ENCODE results near the gene UBE2I. TPM values are rescaled to one million over a fixed set of nuclear protein-coding genes. Genes with fewer than 3 reads are reported as not detected.

The UBE2I gene
- polyA plus RNA-seq, 2 of the 4 experiments (the other 2 are of a cell fraction): 170 to 208 TPM

DNA sequence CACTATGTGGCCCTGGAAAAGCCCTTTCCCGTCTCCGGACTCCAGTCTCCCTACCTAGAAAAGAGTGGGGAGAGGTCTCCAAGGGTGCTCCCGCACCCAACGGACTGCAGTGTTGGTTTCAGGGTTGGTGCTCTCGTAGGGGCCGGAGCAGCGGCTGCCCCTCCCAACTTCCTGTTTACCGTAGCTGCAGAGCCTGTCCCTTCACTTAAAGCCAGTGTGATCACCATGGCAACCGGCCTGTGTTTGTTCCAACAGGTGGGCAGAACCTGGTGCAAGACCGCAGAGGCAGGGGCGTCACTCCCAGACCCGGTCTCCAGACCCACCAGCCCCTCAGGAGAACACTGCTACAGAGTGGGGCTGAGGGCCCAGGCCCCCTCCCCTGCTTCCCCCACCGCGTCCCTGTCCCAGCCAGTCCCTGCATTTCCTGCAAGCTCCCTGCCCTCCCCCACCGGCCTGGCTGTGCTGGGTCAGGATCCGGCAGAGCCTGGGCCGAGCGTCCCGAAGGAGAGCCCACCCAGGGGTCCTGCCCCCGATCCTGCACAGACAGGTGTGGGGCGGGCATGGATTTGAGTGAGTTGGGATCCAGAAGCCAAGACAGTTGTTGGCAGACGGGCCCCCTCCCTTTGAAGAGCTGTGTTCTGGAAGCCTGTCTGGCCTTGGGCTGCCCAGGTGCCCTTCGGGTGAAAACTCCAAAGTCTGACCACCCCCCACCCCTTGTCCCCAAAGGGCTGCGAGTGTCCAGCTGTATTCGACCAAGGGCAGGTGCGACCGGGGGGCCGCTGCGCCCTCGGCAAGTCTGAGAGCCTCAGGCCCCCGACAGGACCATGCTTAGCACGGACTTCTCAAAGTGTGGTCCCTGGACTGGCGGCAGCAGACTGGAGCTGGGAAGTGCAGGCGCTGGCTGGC lies 22.5 kb downstream of the UBE2I start:
- Histone ChIP-seq H3K4me1 (peaks cover 29% of the 10 kb centered on the region), H3K27ac (peak overlapping the region; percentile 47 to 74; a peak in 5 of 6 replicates), H3K4me2 (peak overlapping the region; percentile 72), H3K4me3 (no peak overlapping the region), H3K9me3 (no peaks in the 10 kb centered on the region)
- WGBS (ENCODE audit: missing lambda C conversion rate): 32% methylated on average over 22 of the region's 34 CpGs
- ATAC-seq (peak; percentile 30 to 60), DNase-seq (ENCODE audit: low read depth in 1 of 2, low spot score in 1 of 2) (peak; percentile 82 to 94), FAIRE-seq (no peak)
- ChIA-PET POLR2A (interaction anchor here (1.3 kb wide), 1 partner anchor 23 kb away, joined by 7 read pairs; the partner anchor contains the start of gene UBE2I), CTCF (interaction anchor here (0.9 to 3.8 kb wide), 7 partner anchors 8 to 39 kb away, joined by 3 to 16 read pairs (median 4); no protein-coding TSS in a partner anchor)
- no peak for TF ChIP-seq ZC3H11A (IDR thresholded peaks at IDR 0.05)
- TF ChIP-seq HEYL (CRISPR knock-in tag; IDR thresholded peaks at IDR 0.05): no peak
- TF ChIP-seq, protein P1, sequence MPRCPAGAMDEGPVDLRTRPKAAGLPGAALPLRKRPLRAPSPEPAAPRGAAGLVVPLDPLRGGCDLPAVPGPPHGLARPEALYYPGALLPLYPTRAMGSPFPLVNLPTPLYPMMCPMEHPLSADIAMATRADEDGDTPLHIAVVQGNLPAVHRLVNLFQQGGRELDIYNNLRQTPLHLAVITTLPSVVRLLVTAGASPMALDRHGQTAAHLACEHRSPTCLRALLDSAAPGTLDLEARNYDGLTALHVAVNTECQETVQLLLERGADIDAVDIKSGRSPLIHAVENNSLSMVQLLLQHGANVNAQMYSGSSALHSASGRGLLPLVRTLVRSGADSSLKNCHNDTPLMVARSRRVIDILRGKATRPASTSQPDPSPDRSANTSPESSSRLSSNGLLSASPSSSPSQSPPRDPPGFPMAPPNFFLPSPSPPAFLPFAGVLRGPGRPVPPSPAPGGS (IDR thresholded peaks at IDR 0.05): no peak
- TF ChIP-seq EP300 (IDR thresholded peaks at IDR 0.05): no peak
- TF ChIP-seq ZNF302 (CRISPR knock-in tag; IDR thresholded peaks at IDR 0.05): no peak
- no peak for TF ChIP-seq RCOR1 (IDR thresholded peaks at IDR 0.05; ENCODE audit: low read depth, low read length)
- no peak for TF ChIP-seq EHMT2 (IDR thresholded peaks at IDR 0.05; ENCODE audit: low read depth)
- TF ChIP-seq CBX8 (IDR thresholded peaks at IDR 0.05): no peak
- TF ChIP-seq FOSB (CRISPR knock-in tag; IDR thresholded peaks at IDR 0.05): no peak
- no peak for TF ChIP-seq RAD21 (conservative IDR thresholded peaks at IDR 0.05 in 1 of 2, IDR thresholded peaks at IDR 0.05 in 1 of 2)
- TF ChIP-seq, protein P2, sequence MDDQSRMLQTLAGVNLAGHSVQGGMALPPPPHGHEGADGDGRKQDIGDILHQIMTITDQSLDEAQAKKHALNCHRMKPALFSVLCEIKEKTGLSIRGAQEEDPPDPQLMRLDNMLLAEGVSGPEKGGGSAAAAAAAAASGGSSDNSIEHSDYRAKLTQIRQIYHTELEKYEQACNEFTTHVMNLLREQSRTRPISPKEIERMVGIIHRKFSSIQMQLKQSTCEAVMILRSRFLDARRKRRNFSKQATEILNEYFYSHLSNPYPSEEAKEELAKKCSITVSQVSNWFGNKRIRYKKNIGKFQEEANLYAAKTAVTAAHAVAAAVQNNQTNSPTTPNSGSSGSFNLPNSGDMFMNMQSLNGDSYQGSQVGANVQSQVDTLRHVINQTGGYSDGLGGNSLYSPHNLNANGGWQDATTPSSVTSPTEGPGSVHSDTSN (IDR thresholded peaks at IDR 0.05): no peak
- TF ChIP-seq FOSL2 (IDR thresholded peaks at IDR 0.05): no peak
- no peak for TF ChIP-seq FOSL2 (CRISPR knock-in tag; IDR thresholded peaks at IDR 0.05)
- TF ChIP-seq, protein P3, sequence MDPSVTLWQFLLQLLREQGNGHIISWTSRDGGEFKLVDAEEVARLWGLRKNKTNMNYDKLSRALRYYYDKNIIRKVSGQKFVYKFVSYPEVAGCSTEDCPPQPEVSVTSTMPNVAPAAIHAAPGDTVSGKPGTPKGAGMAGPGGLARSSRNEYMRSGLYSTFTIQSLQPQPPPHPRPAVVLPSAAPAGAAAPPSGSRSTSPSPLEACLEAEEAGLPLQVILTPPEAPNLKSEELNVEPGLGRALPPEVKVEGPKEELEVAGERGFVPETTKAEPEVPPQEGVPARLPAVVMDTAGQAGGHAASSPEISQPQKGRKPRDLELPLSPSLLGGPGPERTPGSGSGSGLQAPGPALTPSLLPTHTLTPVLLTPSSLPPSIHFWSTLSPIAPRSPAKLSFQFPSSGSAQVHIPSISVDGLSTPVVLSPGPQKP (IDR thresholded peaks at IDR 0.05; ENCODE audit: low read depth, low read length): no peak
- TF ChIP-seq, protein P4, sequence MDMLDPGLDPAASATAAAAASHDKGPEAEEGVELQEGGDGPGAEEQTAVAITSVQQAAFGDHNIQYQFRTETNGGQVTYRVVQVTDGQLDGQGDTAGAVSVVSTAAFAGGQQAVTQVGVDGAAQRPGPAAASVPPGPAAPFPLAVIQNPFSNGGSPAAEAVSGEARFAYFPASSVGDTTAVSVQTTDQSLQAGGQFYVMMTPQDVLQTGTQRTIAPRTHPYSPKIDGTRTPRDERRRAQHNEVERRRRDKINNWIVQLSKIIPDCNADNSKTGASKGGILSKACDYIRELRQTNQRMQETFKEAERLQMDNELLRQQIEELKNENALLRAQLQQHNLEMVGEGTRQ (IDR thresholded peaks at IDR 0.05): no peak
- TF ChIP-seq FOXS1 (CRISPR knock-in tag; IDR thresholded peaks at IDR 0.05): no peak
- TF ChIP-seq, protein P5, sequence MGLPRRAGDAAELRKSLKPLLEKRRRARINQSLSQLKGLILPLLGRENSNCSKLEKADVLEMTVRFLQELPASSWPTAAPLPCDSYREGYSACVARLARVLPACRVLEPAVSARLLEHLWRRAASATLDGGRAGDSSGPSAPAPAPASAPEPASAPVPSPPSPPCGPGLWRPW (IDR thresholded peaks at IDR 0.05): no peak
- TF ChIP-seq RFX5 (IDR thresholded peaks at IDR 0.05): no peak
- TF ChIP-seq CBX2 (IDR thresholded peaks at IDR 0.05; ENCODE audit: borderline replicate concordance, low read depth): no peak

DNA sequence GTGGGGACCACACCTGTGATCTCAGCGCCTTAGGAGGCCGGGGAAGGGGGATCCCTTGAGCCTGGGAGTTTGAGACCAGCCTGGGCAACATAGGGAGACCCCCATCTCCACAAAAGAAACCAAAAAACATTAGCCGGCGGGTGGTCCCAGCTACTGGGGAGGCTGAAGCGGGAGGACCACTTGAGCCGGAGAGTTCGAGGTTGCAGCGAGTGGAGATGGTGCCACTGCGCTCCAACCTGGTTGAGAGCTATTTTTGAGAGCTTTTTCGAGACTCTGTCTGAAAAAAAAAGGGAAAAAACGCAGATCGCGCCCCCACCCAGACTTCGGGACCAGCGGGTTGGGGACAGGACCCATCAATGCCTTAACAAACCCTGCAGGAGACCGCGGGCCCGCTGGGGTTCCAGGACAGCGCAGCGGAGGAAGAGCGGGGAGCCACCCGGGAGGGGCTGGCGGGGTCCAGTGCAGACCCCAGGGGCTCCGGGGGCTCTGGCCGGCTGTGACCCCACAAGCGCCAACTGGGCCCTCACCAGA lies 23.2 kb downstream of the UBE2I start:
- H3K9me3 ChIP-seq: no peaks in the 10 kb centered on the region
- peak overlapping the region; percentile 56 for H3K4me3 ChIP-seq
- ATAC-seq (no peak), FAIRE-seq (no peak), DNase-seq (ENCODE audit: low read depth in 1 of 2, low spot score in 1 of 2) (no peak)
- H3K4me1 ChIP-seq: peaks cover 29% of the 10 kb centered on the region
- H3K4me2 ChIP-seq: peak overlapping the region; percentile 99
- POLR2A ChIA-PET: interaction anchor here (1.3 kb wide), 1 partner anchor 23 kb away, joined by 7 read pairs; the partner anchor contains the start of gene UBE2I
- peak overlapping the region in 1 of 2 experiments; percentile 75; a peak in 3 of 6 replicates for H3K27ac ChIP-seq
- WGBS (ENCODE audit: missing lambda C conversion rate): 52% methylated on average over 25 of the region's 26 CpGs
- CTCF ChIA-PET: interaction anchor here (0.9 to 3.8 kb wide), 7 partner anchors 9 to 38 kb away, joined by 3 to 16 read pairs (median 4); no protein-coding TSS in a partner anchor
- no peak for TF ChIP-seq RNF2 (IDR thresholded peaks at IDR 0.05; ENCODE audit: borderline replicate concordance, low read depth)
- TF ChIP-seq KDM5A (IDR thresholded peaks at IDR 0.05): no peak
- TF ChIP-seq, protein P6, sequence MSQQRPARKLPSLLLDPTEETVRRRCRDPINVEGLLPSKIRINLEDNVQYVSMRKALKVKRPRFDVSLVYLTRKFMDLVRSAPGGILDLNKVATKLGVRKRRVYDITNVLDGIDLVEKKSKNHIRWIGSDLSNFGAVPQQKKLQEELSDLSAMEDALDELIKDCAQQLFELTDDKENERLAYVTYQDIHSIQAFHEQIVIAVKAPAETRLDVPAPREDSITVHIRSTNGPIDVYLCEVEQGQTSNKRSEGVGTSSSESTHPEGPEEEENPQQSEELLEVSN (IDR thresholded peaks at IDR 0.05; ENCODE audit: borderline replicate concordance, low read depth): no peak
- TF ChIP-seq CEBPB (IDR thresholded peaks at IDR 0.05): no peak
- no peak for TF ChIP-seq POLR2AphosphoS2 (conservative IDR thresholded peaks at IDR 0.05; ENCODE audit: low read length)
- TF ChIP-seq ZSCAN20 (CRISPR knock-in tag; IDR thresholded peaks at IDR 0.05): no peak
- TF ChIP-seq NPAS2 (CRISPR knock-in tag; IDR thresholded peaks at IDR 0.05; ENCODE audit: borderline replicate concordance): no peak
- no peak for TF ChIP-seq HOXB5 (CRISPR knock-in tag; IDR thresholded peaks at IDR 0.05)
- no peak for TF ChIP-seq FOSL2 (IDR thresholded peaks at IDR 0.05)
- TF ChIP-seq FOSL2 (CRISPR knock-in tag; IDR thresholded peaks at IDR 0.05): no peak
- TF ChIP-seq HDAC2 (IDR thresholded peaks at IDR 0.05): no peak
- TF ChIP-seq SREBF2 (IDR thresholded peaks at IDR 0.05): no peak
- no peak for TF ChIP-seq FOXS1 (CRISPR knock-in tag; IDR thresholded peaks at IDR 0.05)
- no peak for TF ChIP-seq RFX5 (IDR thresholded peaks at IDR 0.05)
- no peak for TF ChIP-seq KDM1A (IDR thresholded peaks at IDR 0.05; ENCODE audit: low read depth)
- TF ChIP-seq HEYL (CRISPR knock-in tag; IDR thresholded peaks at IDR 0.05): no peak
- TF ChIP-seq, protein P7, sequence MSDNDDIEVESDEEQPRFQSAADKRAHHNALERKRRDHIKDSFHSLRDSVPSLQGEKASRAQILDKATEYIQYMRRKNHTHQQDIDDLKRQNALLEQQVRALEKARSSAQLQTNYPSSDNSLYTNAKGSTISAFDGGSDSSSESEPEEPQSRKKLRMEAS (IDR thresholded peaks at IDR 0.05): no peak
- TF ChIP-seq CHD2 (IDR thresholded peaks at IDR 0.05; ENCODE audit: low read length, partially characterized antibody): no peak
